ENCODE data around the gene DLG2. TPM values are rescaled to one million over a fixed set of nuclear protein-coding genes. Genes with fewer than 3 reads are reported as not detected.

Gene DLG2
- total and polyA plus RNA-seq, 9 of the 15 experiments (the other 6 are each of a cell fraction or from before 2014, with no cell fraction given) = 0.52 to 1.6 (median 0.95) TPM

DNA sequence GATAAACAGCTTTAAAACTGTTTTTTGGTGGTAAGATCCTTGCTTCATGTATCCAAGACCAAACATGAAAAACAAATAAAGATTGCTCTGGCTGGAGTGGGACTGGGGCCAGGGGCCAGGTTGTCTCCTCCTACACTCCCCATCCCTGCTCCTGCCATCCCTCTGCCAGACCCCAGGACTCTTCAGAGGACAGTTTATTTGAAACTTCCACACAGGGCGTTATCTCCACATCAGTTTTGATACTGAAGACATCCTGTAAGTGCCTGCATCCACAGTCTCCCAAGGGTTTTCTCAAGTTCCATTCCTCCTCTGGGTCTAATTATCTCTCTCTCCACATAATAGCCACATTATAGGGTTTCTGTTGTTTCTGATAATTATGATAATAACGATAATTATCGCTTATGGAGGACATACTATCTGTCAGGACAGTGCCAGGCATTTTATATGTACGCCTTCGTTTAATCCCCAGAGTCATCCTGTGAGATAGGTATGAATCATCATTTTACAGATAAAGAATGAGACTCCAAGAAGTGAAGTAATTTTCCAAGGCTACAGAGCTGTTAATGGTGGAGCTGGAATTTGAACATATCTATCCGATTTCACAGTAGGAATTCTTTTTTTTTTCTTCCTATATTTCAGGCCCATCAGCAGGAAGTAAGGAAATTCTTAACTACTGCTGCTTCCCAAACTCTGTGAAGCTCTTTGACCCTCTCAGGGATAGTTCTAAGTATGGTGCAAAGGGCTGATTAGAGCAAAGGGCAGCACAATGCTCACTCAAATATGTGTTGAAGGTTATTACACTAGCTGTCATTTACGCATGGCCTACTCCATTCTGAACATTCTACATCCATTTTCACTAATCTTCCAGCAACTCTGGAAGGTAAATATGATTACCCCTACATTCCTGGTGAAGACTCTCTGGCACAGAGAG, 1852.9 kb downstream of the DLG2 start:
- Histone ChIP-seq H3K4me1 (replicated peaks in 1 of 2; ENCODE audit: control insufficient read depth in 2 of 2, insufficient read depth in 2 of 2, low read length in 2 of 2) (no peaks in the 10 kb centered on the region), H3K4me2 (ENCODE audit: insufficient read depth, low read length) (no peak overlapping the region), H4K20me1 (replicated peaks; ENCODE audit: control insufficient read depth, insufficient read depth, low read length) (no peaks in the 10 kb centered on the region), H3K4me3 (no peak overlapping the region), H3K9me1 (ENCODE audit: control insufficient read depth, insufficient read depth, low read length) (no peaks in the 10 kb centered on the region), H3K79me2 (ENCODE audit: control insufficient read depth, insufficient read depth, low read length) (no peaks in the 10 kb centered on the region), H3K27ac (ENCODE audit: extremely low read depth, low read depth, low read length) (no peak overlapping the region), H3K27me3 (ENCODE audit: control insufficient read depth in 2 of 2, insufficient read depth in 2 of 2, low read length in 2 of 2) (no peaks in the 10 kb centered on the region), H2AFZ (ENCODE audit: low read depth, low read length) (no peak overlapping the region), H3K36me3 (ENCODE audit: control insufficient read depth, insufficient read depth, low read length) (no peaks in the 10 kb centered on the region), H3K9ac (ENCODE audit: insufficient read depth in 1 of 2, low read depth in 2 of 2, low read length in 2 of 2) (no peak overlapping the region), H3K9me3 (replicated peaks; ENCODE audit: control insufficient read depth, insufficient read depth, low read depth, low read length) (no peaks in the 10 kb centered on the region)
- WGBS (ENCODE audit: insufficient coverage, low coverage, missing lambda C conversion rate) = 1% methylated on average over 7 of the region's 7 CpGs
- intact Hi-C loops (cut with micrococcal nuclease) (no loop called here), in situ Hi-C loops (cut with MboI) (no loop called here)
- no TSS peak for BruUV-seq (replicated peaks)
- DNase-seq (ENCODE audit: extremely low read depth in 1 of 4, low spot score in 3 of 4) = no peak
- ChIA-PET CTCF (ENCODE audit: low intra/inter-chr PET ratio) (no interaction called here), POLR2A (interaction anchor here (0.6 to 0.8 kb wide), 2 partner anchors 79 to 1728 kb away, joined by 3 read pairs; no protein-coding TSS in a partner anchor)
- ATAC-seq = no peak
- FAIRE-seq = no peak
- no peak for TF ChIP-seq BMI1 (IDR thresholded peaks at IDR 0.05; ENCODE audit: low read length)
- 0 out of 2 replicates have a peak, but pooled peaks have one; percentile 27 for TF ChIP-seq FOSL1 (tag; conservative IDR thresholded peaks at IDR 0.05)

DNA sequence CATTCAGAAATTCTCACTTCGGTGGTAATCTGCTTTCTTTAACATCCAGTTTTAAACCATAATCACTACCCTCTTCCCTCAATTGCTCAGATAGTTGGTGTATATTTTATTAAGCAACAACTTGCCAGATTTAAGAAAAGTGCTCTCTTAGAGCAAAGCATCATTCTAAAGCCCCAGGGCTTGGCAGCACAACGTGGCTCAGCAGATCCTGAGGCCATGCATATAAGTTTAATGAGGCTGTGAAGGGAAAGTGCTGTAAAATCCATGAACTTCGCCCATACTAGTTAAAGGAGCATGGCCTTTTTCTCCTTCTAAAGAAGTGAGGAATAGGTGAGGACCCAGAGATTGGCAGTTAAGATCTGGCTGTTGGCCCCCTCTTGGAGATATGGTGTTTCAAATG, 1858.7 kb downstream of the DLG2 start:
- BruUV-seq (replicated peaks) = no TSS peak
- intact Hi-C loops (cut with micrococcal nuclease) = no loop called here
- POLR2A ChIA-PET = no interaction called here
- TF ChIP-seq JUNB (CRISPR knock-in tag; conservative IDR thresholded peaks at IDR 0.05) (no peak), ZBTB17 (CRISPR knock-in tag; IDR thresholded peaks at IDR 0.05) (no peak), ZNF644 (tag; IDR thresholded peaks at IDR 0.05; ENCODE audit: low read depth) (no peak), MIER1 (IDR thresholded peaks at IDR 0.05; ENCODE audit: low read depth) (no peak), CTBP1 (IDR thresholded peaks at IDR 0.05; ENCODE audit: borderline replicate concordance) (no peak), ZNF696 (CRISPR knock-in tag; conservative IDR thresholded peaks at IDR 0.05) (no peak), CREB1 (IDR thresholded peaks at IDR 0.05) (no peak), CREB1 (CRISPR knock-in tag; IDR thresholded peaks at IDR 0.05) (no peak)
- TF ChIP-seq, protein P1, sequence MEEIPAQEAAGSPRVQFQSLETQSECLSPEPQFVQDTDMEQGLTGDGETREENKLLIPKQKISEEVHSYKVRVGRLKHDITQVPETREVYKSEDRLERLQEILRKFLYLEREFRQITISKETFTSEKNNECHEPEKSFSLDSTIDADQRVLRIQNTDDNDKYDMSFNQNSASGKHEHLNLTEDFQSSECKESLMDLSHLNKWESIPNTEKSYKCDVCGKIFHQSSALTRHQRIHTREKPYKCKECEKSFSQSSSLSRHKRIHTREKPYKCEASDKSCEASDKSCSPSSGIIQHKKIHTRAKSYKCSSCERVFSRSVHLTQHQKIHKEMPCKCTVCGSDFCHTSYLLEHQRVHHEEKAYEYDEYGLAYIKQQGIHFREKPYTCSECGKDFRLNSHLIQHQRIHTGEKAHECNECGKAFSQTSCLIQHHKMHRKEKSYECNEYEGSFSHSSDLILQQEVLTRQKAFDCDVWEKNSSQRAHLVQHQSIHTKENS (CRISPR knock-in tag; IDR thresholded peaks at IDR 0.05) = no peak
- TF ChIP-seq, protein P2, sequence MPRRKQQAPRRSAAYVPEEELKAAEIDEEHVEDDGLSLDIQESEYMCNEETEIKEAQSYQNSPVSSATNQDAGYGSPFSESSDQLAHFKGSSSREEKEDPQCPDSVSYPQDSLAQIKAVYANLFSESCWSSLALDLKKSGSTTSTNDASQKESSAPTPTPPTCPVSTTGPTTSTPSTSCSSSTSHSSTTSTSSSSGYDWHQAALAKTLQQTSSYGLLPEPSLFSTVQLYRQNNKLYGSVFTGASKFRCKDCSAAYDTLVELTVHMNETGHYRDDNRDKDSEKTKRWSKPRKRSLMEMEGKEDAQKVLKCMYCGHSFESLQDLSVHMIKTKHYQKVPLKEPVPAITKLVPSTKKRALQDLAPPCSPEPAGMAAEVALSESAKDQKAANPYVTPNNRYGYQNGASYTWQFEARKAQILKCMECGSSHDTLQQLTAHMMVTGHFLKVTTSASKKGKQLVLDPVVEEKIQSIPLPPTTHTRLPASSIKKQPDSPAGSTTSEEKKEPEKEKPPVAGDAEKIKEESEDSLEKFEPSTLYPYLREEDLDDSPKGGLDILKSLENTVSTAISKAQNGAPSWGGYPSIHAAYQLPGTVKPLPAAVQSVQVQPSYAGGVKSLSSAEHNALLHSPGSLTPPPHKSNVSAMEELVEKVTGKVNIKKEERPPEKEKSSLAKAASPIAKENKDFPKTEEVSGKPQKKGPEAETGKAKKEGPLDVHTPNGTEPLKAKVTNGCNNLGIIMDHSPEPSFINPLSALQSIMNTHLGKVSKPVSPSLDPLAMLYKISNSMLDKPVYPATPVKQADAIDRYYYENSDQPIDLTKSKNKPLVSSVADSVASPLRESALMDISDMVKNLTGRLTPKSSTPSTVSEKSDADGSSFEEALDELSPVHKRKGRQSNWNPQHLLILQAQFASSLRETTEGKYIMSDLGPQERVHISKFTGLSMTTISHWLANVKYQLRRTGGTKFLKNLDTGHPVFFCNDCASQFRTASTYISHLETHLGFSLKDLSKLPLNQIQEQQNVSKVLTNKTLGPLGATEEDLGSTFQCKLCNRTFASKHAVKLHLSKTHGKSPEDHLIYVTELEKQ (CRISPR knock-in tag; IDR thresholded peaks at IDR 0.05) = no peak

More for the DNA sequence above, 1858.7 kb downstream of the DLG2 start:
- Histone ChIP-seq H3K27me3 (ENCODE audit: control insufficient read depth in 2 of 2, insufficient read depth in 2 of 2, low read length in 2 of 2) (no peaks in the 10 kb centered on the region), H3K4me3 (no peak overlapping the region), H3K9me3 (replicated peaks; ENCODE audit: control insufficient read depth, insufficient read depth, low read depth, low read length) (no peaks in the 10 kb centered on the region), H4K20me1 (replicated peaks; ENCODE audit: control insufficient read depth, insufficient read depth, low read length) (no peaks in the 10 kb centered on the region), H3K4me2 (ENCODE audit: insufficient read depth, low read length) (no peak overlapping the region), H3K4me1 (replicated peaks in 1 of 2; ENCODE audit: control insufficient read depth in 2 of 2, insufficient read depth in 2 of 2, low read length in 2 of 2) (no peaks in the 10 kb centered on the region), H3K79me2 (ENCODE audit: control insufficient read depth, insufficient read depth, low read length) (no peaks in the 10 kb centered on the region), H3K9ac (ENCODE audit: insufficient read depth in 1 of 2, low read depth in 2 of 2, low read length in 2 of 2) (no peak overlapping the region), H3K9me1 (ENCODE audit: control insufficient read depth, insufficient read depth, low read length) (no peaks in the 10 kb centered on the region), H2AFZ (ENCODE audit: low read depth, low read length) (no peak overlapping the region), H3K27ac (ENCODE audit: extremely low read depth, low read depth, low read length) (no peak overlapping the region), H3K36me3 (ENCODE audit: control insufficient read depth, insufficient read depth, low read length) (no peaks in the 10 kb centered on the region)
- CTCF ChIA-PET (ENCODE audit: low intra/inter-chr PET ratio) = no interaction called here
- WGBS (ENCODE audit: insufficient coverage, low coverage, missing lambda C conversion rate) = 0% methylated on average over 3 of the region's 3 CpGs
- no peak for FAIRE-seq
- ATAC-seq = no peak
- in situ Hi-C loops (cut with MboI) = no loop called here
- no peak for DNase-seq (ENCODE audit: extremely low read depth in 1 of 4, low spot score in 3 of 4)

Measured in K562 (cell line).